ENCODE measurements around the gene PCDHGA4.

- no peak for TF ChIP-seq CTCF (IDR thresholded peaks at IDR 0.05 in 4 of 5, conservative IDR thresholded peaks at IDR 0.05 in 1 of 5)
- no peak for TF ChIP-seq POLR2A (IDR thresholded peaks at IDR 0.05)
Measured at GRCh38 chr5:141355641-141356040, 820 bp downstream of the PCDHGA4 start.
